SW480 (cell line): ENCODE measurements around the gene SLMAP.
"Not testable (repeated sequence)": the region's sequence is repeated elsewhere in the genome, so short reads cannot be mapped to it uniquely, and the experiment has no call there.

Experiments
- DNase-seq: peaks from one replicate; pipeline ENCODE4 v3.0.0-alpha.2; 2016; ENCODE audit warnings: low spot score

The SLMAP gene

GRCh38 chr3:57826952-57827723 lies 71.0 kb downstream of the SLMAP start:
- peak; percentile 65 for DNase-seq

GRCh38 chr3:57827757-57828156 lies 71.6 kb downstream of the SLMAP start:
- no peak for DNase-seq

- no peak for DNase-seq
Measured at GRCh38 chr3:57832486-57832885, 76.4 kb downstream of the SLMAP start.

GRCh38 chr3:57832900-57833313 lies 76.8 kb downstream of the SLMAP start:
- DNase-seq = no peak

- DNase-seq = no peak
Measured at GRCh38 chr3:57833763-57834162, 77.7 kb downstream of the SLMAP start.

GRCh38 chr3:57837686-57838085 lies 81.6 kb downstream of the SLMAP start:
- DNase-seq = no peak

- no peak for DNase-seq
Measured at GRCh38 chr3:57838627-57839026, 82.5 kb downstream of the SLMAP start.

- no peak for DNase-seq
Measured at GRCh38 chr3:57840473-57840872, 84.4 kb downstream of the SLMAP start.

GRCh38 chr3:57841818-57842217 lies 85.7 kb downstream of the SLMAP start:
- no peak for DNase-seq

GRCh38 chr3:57848177-57848738 lies 92.1 kb downstream of the SLMAP start:
- DNase-seq = no peak

- no peak for DNase-seq
Measured at GRCh38 chr3:57851304-57851703, 95.2 kb downstream of the SLMAP start.

- DNase-seq = peak; percentile 25
Measured at GRCh38 chr3:57852896-57853295, 96.8 kb downstream of the SLMAP start.

- no peak for DNase-seq
Measured at GRCh38 chr3:57855281-57855680, 99.2 kb downstream of the SLMAP start.

GRCh38 chr3:57855943-57856342 lies 99.8 kb downstream of the SLMAP start:
- DNase-seq = no peak

GRCh38 chr3:57856675-57857074 lies 100.6 kb downstream of the SLMAP start:
- DNase-seq = no peak

GRCh38 chr3:57862894-57863293 lies 106.8 kb downstream of the SLMAP start:
- DNase-seq = no peak

GRCh38 chr3:57863380-57863779 lies 107.3 kb downstream of the SLMAP start:
- no peak for DNase-seq

GRCh38 chr3:57864853-57865252 lies 108.7 kb downstream of the SLMAP start:
- peak; percentile 29 for DNase-seq

GRCh38 chr3:57869110-57869509 lies 113.0 kb downstream of the SLMAP start:
- DNase-seq = not testable (repeated sequence)

GRCh38 chr3:57872606-57873005 lies 116.5 kb downstream of the SLMAP start:
- DNase-seq = no peak

- no peak for DNase-seq
Measured at GRCh38 chr3:57876632-57877031, 120.5 kb downstream of the SLMAP start.

GRCh38 chr3:57877116-57877515 lies 121.0 kb downstream of the SLMAP start:
- no peak for DNase-seq

GRCh38 chr3:57884436-57884835 lies 128.3 kb downstream of the SLMAP start:
- not testable (repeated sequence) for DNase-seq

- DNase-seq = no peak
Measured at GRCh38 chr3:57889807-57890206, 133.7 kb downstream of the SLMAP start.
